B cell (primary cell): ENCODE measurements around the gene ABHD14A. TPM values are rescaled to one million over a fixed set of nuclear protein-coding genes. Genes with fewer than 3 reads are reported as not detected.

ENCODE experiments used
- ATAC-seq: fragments of 200-7000 bp; cut with Tn5 transposase; one replicate; pipeline ENCODE4 v1.10.0; 2021; ENCODE audit warnings: low read depth, mild to moderate bottlenecking, moderate number of reproducible peaks, moderate library complexity
- CTCF ChIA-PET: fragments of 350-600 bp; sonication (Branson Sonifier 250); formaldehyde crosslinking; loops from one replicate; lab custom pipeline; 2021; ENCODE audit warnings: antibody characterized with exemption, inconsistent platforms; lab: Charles Lee
- POLR2A ChIA-PET: fragments of 350-600 bp; sonication (Branson Sonifier 250); formaldehyde crosslinking; loops from one replicate; lab custom pipeline; 2021; ENCODE audit warnings: antibody characterized with exemption; lab: Charles Lee
- DNase-seq: peaks from one replicate; pipeline ENCODE4 v3.0.0; 2013
- H2AFZ ChIP-seq: 2 replicates; pipeline ENCODE4 v1.6.1; 2012; ENCODE audit warnings: mild to moderate bottlenecking, low read depth, low read length; ENCODE audit not compliant: insufficient read depth, poor library complexity, severe bottlenecking
- H3K27ac ChIP-seq, 2 donors: 1 replicate in 1 of 2; 2 replicates in 1 of 2; pipeline ENCODE4 v1.5.1; 2012 to 2013; ENCODE audit warnings: low read length in 2 of 2, mild to moderate bottlenecking in 2 of 2, moderate library complexity in 1 of 2
- H3K27me3 ChIP-seq, 4 experiments: fragments of 200-600 bp in 1 of 4; sonication (generic) in 1 of 4; replicated peaks in 1 of 4; 1 replicate in 2 of 4; 2 replicates in 2 of 4; pipeline versions ENCODE4 v1.6.1 to v1.7.0; 2013 to 2016; ENCODE audit warnings: low read length in 3 of 4, mild to moderate bottlenecking in 2 of 4, mixed read lengths in 1 of 4, moderate library complexity in 1 of 4; ENCODE audit not compliant: insufficient read depth in 4 of 4, control insufficient read depth in 3 of 4; ENCODE audit errors: control extremely low read depth in 1 of 4
- H3K36me3 ChIP-seq, 2 experiments: replicated peaks in 1 of 2; 1 replicate in 1 of 2; 2 replicates in 1 of 2; pipeline versions ENCODE4 v1.6.1 to v1.7.1; 2013; ENCODE audit warnings: low read length in 1 of 2; ENCODE audit not compliant: insufficient read depth in 2 of 2, control insufficient read depth in 1 of 2; ENCODE audit errors: control extremely low read depth in 1 of 2, extremely low read depth in 1 of 2
- H3K4me1 ChIP-seq, 2 donors: fragments of 200-600 bp in 1 of 2; sonication (generic) in 1 of 2; 1 replicate in 1 of 2; 2 replicates in 1 of 2; pipeline versions ENCODE4 v1.5.1 to v1.6.1; 2013 to 2017; ENCODE audit warnings: low read length in 2 of 2; ENCODE audit not compliant: control insufficient read depth in 2 of 2, insufficient read depth in 2 of 2
- H3K4me2 ChIP-seq: replicated peaks from 2 replicates; pipeline ENCODE3; 2012; ENCODE audit warnings: mild to moderate bottlenecking, low read depth, low read length; ENCODE audit not compliant: poor library complexity, severe bottlenecking
- H3K4me3 ChIP-seq, 5 experiments: fragments of 200-600 bp in 1 of 5; sonication (generic) in 1 of 5; 1 replicate in 3 of 5; 2 replicates in 2 of 5; pipeline versions ENCODE4 v1.5.1 to v1.7.0; 2011 to 2016; ENCODE audit warnings: low read length in 4 of 5, mild to moderate bottlenecking in 4 of 5, low read depth in 2 of 5, control low read depth in 1 of 5, moderate library complexity in 1 of 5; ENCODE audit not compliant: insufficient read depth in 1 of 5; ENCODE audit errors: control extremely low read depth in 1 of 5, extremely low read depth in 1 of 5
- H3K79me2 ChIP-seq: fragments of 200-600 bp; sonication (generic); one replicate; pipeline ENCODE4 v1.6.0; 2016; ENCODE audit warnings: low read length; ENCODE audit not compliant: control insufficient read depth, insufficient read depth
- H3K9ac ChIP-seq: fragments of 200-600 bp; sonication (generic); 2 replicates; pipeline ENCODE4 v1.6.1; 2017; ENCODE audit warnings: mild to moderate bottlenecking, low read length, moderate library complexity
- H3K9me3 ChIP-seq, 3 donors: one replicate each; pipeline versions ENCODE4 v1.6.1 to v1.7.1; 2013; ENCODE audit warnings: low read length in 2 of 3; ENCODE audit not compliant: control insufficient read depth in 2 of 3, insufficient read depth in 1 of 3; ENCODE audit errors: control extremely low read depth in 1 of 3
- H4K20me1 ChIP-seq: 2 replicates; pipeline ENCODE4 v1.6.0; 2012; ENCODE audit warnings: mild to moderate bottlenecking, low read length; ENCODE audit not compliant: insufficient read depth, control insufficient read depth, poor library complexity, severe bottlenecking
- H3K27ac Mint-ChIP-seq: one replicate; pipeline ENCODE4 v1.8.0; 2021; ENCODE audit warnings: mixed read lengths
- H3K27me3 Mint-ChIP-seq: one replicate; pipeline ENCODE4 v1.8.0; 2021; ENCODE audit warnings: mixed read lengths
- H3K4me1 Mint-ChIP-seq: one replicate; pipeline ENCODE4 v1.8.0; 2021; ENCODE audit warnings: mixed read lengths
- H3K4me3 Mint-ChIP-seq: one replicate; pipeline ENCODE4 v1.8.0; 2021; ENCODE audit warnings: mixed read lengths
- H3K9me3 Mint-ChIP-seq: one replicate; pipeline ENCODE4 v1.8.0; 2022; ENCODE audit warnings: mixed read lengths; ENCODE audit not compliant: insufficient read depth
- CTCF ChIP-seq: fragments of 200-600 bp; IDR thresholded peaks from one replicate; pipeline ENCODE4 v1.8.0; 2022; ENCODE audit warnings: antibody characterized with exemption, mild to moderate bottlenecking
- EZH2 ChIP-seq: IDR thresholded peaks from 2 replicates; pipeline ENCODE4 v1.6.1; 2012; ENCODE audit warnings: borderline replicate concordance, low read depth, mild to moderate bottlenecking, moderate library complexity, low read length; ENCODE audit not compliant: insufficient read depth, poor library complexity, severe bottlenecking
- WGBS: methylation state at CpG from one replicate; pipeline ENCODE4 v1.1.5; 2013; ENCODE audit warnings: missing lambda C conversion rate; ENCODE audit not compliant: insufficient coverage; 5-methylcytosine and 5-hydroxymethylcytosine counted together
- intact Hi-C: fragments of 100-400 bp; cut with micrococcal nuclease; formaldehyde crosslinking; loops from one replicate; pipeline ENCODE4 v1.10.0; 2022
- polyA plus RNA-seq: library from polyadenylated mRNA; depleted of rRNA; stranded (reverse); fragments of >200 nt; gene quantifications from 2 replicates; pipeline ENCODE4 v1.2.3, GENCODE V29; 2012
- total RNA-seq, 2 donors: library from RNA; stranded (reverse); fragments of 120-200 nt in 1 of 2; gene quantifications; 1 replicate in 1 of 2; 2 replicates in 1 of 2; pipeline versions ENCODE4 v1.2.3 to v1.2.4, GENCODE V29; 2013 to 2022

ABHD14A gene
- total and polyA plus RNA-seq, 2 donors (not counting 1 experiment from before 2014, with no cell fraction given): 11.9 to 28.8 TPM

GRCh38 chr3:51960386-51960785 lies 14.5 kb upstream of the ABHD14A start:
- Mint-ChIP-seq H3K4me1 (peaks cover 7% of the 10 kb centered on the region), H3K27ac (no peak overlapping the region), H3K9me3 (no peaks in the 10 kb centered on the region), H3K27me3 (no peaks in the 10 kb centered on the region), H3K4me3 (no peak overlapping the region)
- TF ChIP-seq CTCF (no peak), EZH2 (no peak)
- H3K9me3 ChIP-seq: peaks cover 0 to 2% (median 0%) of the 10 kb centered on the region in 3 donors
- no peak overlapping the region for H3K4me3 ChIP-seq
- H3K27ac ChIP-seq: no peak overlapping the region
- H4K20me1 ChIP-seq: no peaks in the 10 kb centered on the region
- H2AFZ ChIP-seq: no peak overlapping the region
- ATAC-seq (no peak), DNase-seq (no peak)
- POLR2A ChIA-PET: interaction anchor here (1.3 kb wide), 1 partner anchor 9 kb away, joined by 3 read pairs; no protein-coding TSS in a partner anchor
- H3K27me3 ChIP-seq: peaks cover 0 to 10% (median 4%) of the 10 kb centered on the region in 4 experiments
- no peak overlapping the region for H3K4me2 ChIP-seq
- no peaks in the 10 kb centered on the region for H3K79me2 ChIP-seq
- no peaks in the 10 kb centered on the region for H3K36me3 ChIP-seq
- CTCF ChIA-PET: no interaction called here
- H3K9ac ChIP-seq: no peak overlapping the region
- 95% methylated on average over 10 of the region's 10 CpGs for WGBS
- peaks cover 7 to 8% of the 10 kb centered on the region in 2 donors for H3K4me1 ChIP-seq
- intact Hi-C loops: no loop called here

DNA sequence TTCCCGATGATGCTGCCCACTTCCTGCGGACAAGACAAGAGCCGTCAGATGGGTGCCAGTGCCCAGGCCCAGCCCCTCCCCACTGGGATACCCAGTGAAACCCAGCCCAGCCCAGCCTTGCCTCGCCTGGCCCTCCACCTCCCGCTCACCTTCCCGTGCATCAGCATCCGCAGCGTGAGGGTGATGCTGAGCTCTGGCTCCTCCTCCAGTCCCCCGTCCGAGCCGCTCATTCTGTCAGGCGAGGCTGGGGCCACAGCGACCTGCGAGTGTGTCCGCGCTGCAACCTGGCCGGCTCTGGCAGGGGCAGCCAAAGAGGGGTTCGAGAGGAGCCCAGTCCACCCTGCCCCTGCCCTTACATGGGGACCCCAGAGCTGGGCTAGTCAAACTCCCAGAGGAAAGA lies 13.9 kb upstream of the ABHD14A start:
- peaks cover 0 to 7% (median 2%) of the 10 kb centered on the region in 4 experiments for H3K27me3 ChIP-seq
- 92% methylated on average over 18 of the region's 18 CpGs for WGBS
- Mint-ChIP-seq H3K9me3 (no peaks in the 10 kb centered on the region), H3K4me1 (peaks cover 8% of the 10 kb centered on the region), H3K27ac (no peak overlapping the region), H3K27me3 (no peaks in the 10 kb centered on the region), H3K4me3 (no peak overlapping the region)
- H3K4me2 ChIP-seq: no peak overlapping the region
- H3K4me3 ChIP-seq: no peak overlapping the region
- H4K20me1 ChIP-seq: no peaks in the 10 kb centered on the region
- no peak overlapping the region for H3K27ac ChIP-seq
- intact Hi-C loops: no loop called here
- H3K4me1 ChIP-seq: peaks cover 6% of the 10 kb centered on the region in 2 donors
- TF ChIP-seq EZH2 (no peak), CTCF (no peak)
- no peaks in the 10 kb centered on the region for H3K79me2 ChIP-seq
- no peak overlapping the region for H3K9ac ChIP-seq
- no peaks in the 10 kb centered on the region for H3K9me3 ChIP-seq
- H3K36me3 ChIP-seq: no peaks in the 10 kb centered on the region
- no peak overlapping the region for H2AFZ ChIP-seq
- ATAC-seq: no peak
- no peak for DNase-seq
- CTCF ChIA-PET: no interaction called here
- POLR2A ChIA-PET: no interaction called here
